PC-3 (cell line): ENCODE measurements around the gene EVL. TPM values are rescaled to one million over a fixed set of nuclear protein-coding genes. Genes with fewer than 3 reads are reported as not detected.

Source experiments
- ATAC-seq: fragments of 200-7000 bp; cut with Tn5 transposase; 2 replicates; pipeline ENCODE4 v1.9.1; 2020; ENCODE audit warnings: mild to moderate bottlenecking, moderate library complexity
- BruUV-seq: library from RNA; stranded (reverse); fragments of 400-500 nt; replicated peaks from 2 replicates; lab custom pipeline; 2021; lab: Mats Ljungman, UMichigan
- CTCF ChIA-PET: fragments of 300-600 bp; sonication (Branson Sonifier 250); formaldehyde crosslinking; loops from one replicate; lab custom pipeline; 2022; ENCODE audit warnings: antibody characterized with exemption; lab: Charles Lee
- POLR2A ChIA-PET: fragments of 300-600 bp; sonication (Branson Sonifier 250); formaldehyde crosslinking; loops from one replicate; lab custom pipeline; 2022; ENCODE audit warnings: antibody characterized with exemption; ENCODE audit not compliant: unreplicated experiment; lab: Charles Lee
- DNase-seq: peaks from one replicate; pipeline ENCODE4 v3.0.0-alpha.2; 2015
- H2AFZ ChIP-seq: fragments of 300-600 bp; sonication (generic); 2 replicates; pipeline ENCODE4 v1.6.0; 2016; ENCODE audit warnings: antibody characterized with exemption, low read length
- H3F3A ChIP-seq: fragments of 300-600 bp; sonication (generic); one replicate; pipeline ENCODE4 v1.6.0; 2017; ENCODE audit warnings: antibody characterized with exemption, low read length, control low read depth, mild to moderate bottlenecking; ENCODE audit not compliant: unreplicated experiment
- H3K27ac ChIP-seq: fragments of 300-600 bp; sonication (generic); 2 replicates; pipeline ENCODE4 v1.5.1; 2016; ENCODE audit warnings: mild to moderate bottlenecking, low read length
- H3K27me3 ChIP-seq: fragments of 300-600 bp; sonication (generic); 2 replicates; pipeline ENCODE4 v1.6.1; 2016; ENCODE audit warnings: low read length, mixed read lengths
- H3K36me3 ChIP-seq: fragments of 300-600 bp; sonication (generic); 2 replicates; pipeline ENCODE4 v1.6.1; 2016; ENCODE audit warnings: low read depth, mixed run types, low read length, mixed read lengths
- H3K4me1 ChIP-seq: fragments of 300-600 bp; sonication (generic); 2 replicates; pipeline ENCODE4 v1.5.1; 2016; ENCODE audit warnings: low read length; ENCODE audit not compliant: insufficient read depth
- H3K4me2 ChIP-seq: fragments of 300-600 bp; sonication (generic); 2 replicates; pipeline ENCODE4 v1.6.0; 2016; ENCODE audit warnings: low read length
- H3K4me3 ChIP-seq: fragments of 300-600 bp; sonication (generic); 2 replicates; pipeline ENCODE4 v1.5.1; 2016; ENCODE audit warnings: mild to moderate bottlenecking, low read length, mixed read lengths
- H3K79me2 ChIP-seq: fragments of 300-600 bp; sonication (generic); 2 replicates; pipeline ENCODE4 v1.6.1; 2017; ENCODE audit warnings: low read length, mixed read lengths
- H3K9ac ChIP-seq: fragments of 300-600 bp; sonication (generic); 2 replicates; pipeline ENCODE4 v1.6.0; 2016; ENCODE audit warnings: mild to moderate bottlenecking, low read length
- H3K9me2 ChIP-seq: fragments of 300-600 bp; sonication (generic); replicated peaks from 2 replicates; pipeline ENCODE4 v1.6.1; 2016; ENCODE audit warnings: mixed run types, low read length, mixed read lengths
- H3K9me3 ChIP-seq: fragments of 300-600 bp; sonication (generic); 2 replicates; pipeline ENCODE4 v1.6.1; 2016; ENCODE audit warnings: low read length, mixed read lengths
- H4K20me1 ChIP-seq: fragments of 300-600 bp; sonication (generic); 2 replicates; pipeline ENCODE4 v1.6.1; 2016; ENCODE audit warnings: low read length, mixed read lengths
- CTCF ChIP-seq: fragments of 300-600 bp; sonication (generic); conservative IDR thresholded peaks from 2 replicates; pipeline ENCODE4 v1.5.1; 2017; ENCODE audit warnings: antibody characterized with exemption, low read depth, mild to moderate bottlenecking, low read length
- EZH2 ChIP-seq: fragments of 300-600 bp; sonication (generic); IDR thresholded peaks from one replicate; pipeline ENCODE4 v1.6.1; 2017; ENCODE audit warnings: antibody characterized with exemption, mild to moderate bottlenecking, low read length; ENCODE audit not compliant: unreplicated experiment
- EZH2phosphoT487 ChIP-seq: fragments of 300-600 bp; sonication (generic); IDR thresholded peaks from 2 replicates; pipeline ENCODE4 v1.6.1; 2018; ENCODE audit warnings: mild to moderate bottlenecking, antibody characterized with exemption, low read length, borderline replicate concordance
- intact Hi-C: fragments of 100-400 bp; cut with micrococcal nuclease; formaldehyde crosslinking; loops from 2 replicates; pipeline ENCODE4 v1.9.0; 2023
- total RNA-seq: library from RNA; depleted of rRNA; stranded (reverse); fragments of >200 nt; gene quantifications from 2 replicates; pipeline ENCODE4 v1.2.3, GENCODE V29; 2014

Gene EVL
- total RNA-seq, 1 experiment from 2014 or later = 26.5 TPM

- no TSS peak for BruUV-seq
- H3K4me2 ChIP-seq = no peak overlapping the region
- H4K20me1 ChIP-seq = no peaks in the 10 kb centered on the region
These were observed 46.7 kb upstream of the EVL start for GRCh38 chr14:100018482-100018881.

GRCh38 chr14:100019156-100019744, 46.0 kb upstream of the EVL start:
- Histone ChIP-seq H4K20me1 (no peaks in the 10 kb centered on the region), H3K79me2 (no peaks in the 10 kb centered on the region), H3K27ac (no peak overlapping the region), H3K4me1 (peaks cover 10% of the 10 kb centered on the region), H2AFZ (no peak overlapping the region), H3K36me3 (no peaks in the 10 kb centered on the region), H3K9me2 (no peaks in the 10 kb centered on the region), H3K9me3 (no peaks in the 10 kb centered on the region), H3K27me3 (no peaks in the 10 kb centered on the region), H3K4me2 (no peak overlapping the region), H3F3A (no peaks in the 10 kb centered on the region), H3K9ac (no peak overlapping the region), H3K4me3 (no peak overlapping the region)
- ChIA-PET CTCF (no interaction called here), POLR2A (no interaction called here)
- TF ChIP-seq CTCF (no peak), EZH2phosphoT487 (no peak), EZH2 (no peak)
- DNase-seq (no peak), ATAC-seq (no peak)
- BruUV-seq = no TSS peak
- intact Hi-C loops = no loop called here

More at GRCh38 chr14:100018482-100018881, 46.7 kb upstream of the EVL start:
- no peak; the same call in 1 of the 2 replicates for ATAC-seq
- intact Hi-C loops = no loop called here
- DNase-seq = peak; percentile 40
- H3K9ac ChIP-seq = no peak overlapping the region
- no peaks in the 10 kb centered on the region for H3F3A ChIP-seq
- no peak overlapping the region for H3K4me3 ChIP-seq
- H3K27me3 ChIP-seq = no peaks in the 10 kb centered on the region
- POLR2A ChIA-PET = no interaction called here
- no peaks in the 10 kb centered on the region for H3K9me2 ChIP-seq
- CTCF ChIA-PET = no interaction called here
- H3K27ac ChIP-seq = no peak overlapping the region
- no peak for TF ChIP-seq EZH2
- no peak for TF ChIP-seq EZH2phosphoT487
- no peak for TF ChIP-seq CTCF
- H3K4me1 ChIP-seq = peaks cover 10% of the 10 kb centered on the region
- no peaks in the 10 kb centered on the region for H3K36me3 ChIP-seq
- no peaks in the 10 kb centered on the region for H3K79me2 ChIP-seq
- no peaks in the 10 kb centered on the region for H3K9me3 ChIP-seq
- no peak overlapping the region for H2AFZ ChIP-seq

DNA sequence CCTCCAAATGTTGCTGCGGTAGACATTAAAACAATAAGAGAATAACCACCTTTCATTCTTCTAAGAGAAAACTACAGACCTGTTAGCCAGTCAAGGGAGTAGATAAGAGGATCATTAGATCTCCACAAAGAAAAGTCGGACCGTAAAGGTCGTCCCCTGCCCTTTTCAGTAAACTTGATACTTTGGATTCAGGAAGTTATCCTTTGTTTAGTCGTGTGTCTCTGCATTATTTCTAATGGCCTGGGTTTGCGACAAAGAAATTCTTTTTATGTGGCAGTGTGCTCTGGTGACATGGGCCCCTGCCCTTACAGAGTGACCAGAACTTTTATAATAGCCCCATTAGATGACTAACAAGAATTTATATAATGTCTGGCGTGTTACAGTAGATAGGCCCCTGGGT, 44.6 kb upstream of the EVL start:
- no peaks in the 10 kb centered on the region for H3K9me3 ChIP-seq
- no peak overlapping the region for H3K4me3 ChIP-seq
- POLR2A ChIA-PET = no interaction called here
- CTCF ChIA-PET = no interaction called here
- intact Hi-C loops = no loop called here
- no peaks in the 10 kb centered on the region for H3K79me2 ChIP-seq
- no peaks in the 10 kb centered on the region for H3K9me2 ChIP-seq
- no peak overlapping the region for H2AFZ ChIP-seq
- peaks cover 10% of the 10 kb centered on the region for H3K4me1 ChIP-seq
- no peak overlapping the region for H3K4me2 ChIP-seq
- no peaks in the 10 kb centered on the region for H4K20me1 ChIP-seq
- H3K27ac ChIP-seq = no peak overlapping the region
- no peak for DNase-seq
- H3K9ac ChIP-seq = no peak overlapping the region
- TF ChIP-seq CTCF (no peak), EZH2phosphoT487 (no peak), EZH2 (no peak)
- ATAC-seq = no peak
- H3F3A ChIP-seq = no peaks in the 10 kb centered on the region
- no peaks in the 10 kb centered on the region for H3K27me3 ChIP-seq
- H3K36me3 ChIP-seq = no peaks in the 10 kb centered on the region
- no TSS peak for BruUV-seq
